Lower leg skin (tissue), 4 donors: Measurements from ENCODE around the gene TPBGL. TPM values are rescaled to one million over a fixed set of nuclear protein-coding genes. Genes with fewer than 3 reads are reported as not detected.
"Not testable (repeated sequence)": the region's sequence is repeated elsewhere in the genome, so short reads cannot be mapped to it uniquely, and the experiment has no call there.

ENCODE experiments used
- DNase-seq, 2 donors: peaks; one replicate each; pipeline ENCODE4 v3.0.0-alpha.2; 2019; ENCODE audit warnings: low spot score in 2 of 2
- H3K4me3 ChIP-seq: fragments of 200-600 bp; sonication (generic); 2 replicates; pipeline ENCODE4 v1.5.1; 2017; ENCODE audit warnings: mild to moderate bottlenecking, low read depth; ENCODE audit not compliant: poor library complexity, severe bottlenecking
- POLR2A ChIP-seq, 2 donors: fragments of 450-650 bp; IDR thresholded peaks; one replicate each; pipeline ENCODE4 v1.6.1; 2016 to 2017; ENCODE audit warnings: antibody characterized with exemption in 2 of 2, mild to moderate bottlenecking in 1 of 2, moderate library complexity in 1 of 2
- WGBS, 2 donors: methylation state at CpG; one replicate each; pipeline ENCODE4 v1.1.5; 2018; 5-methylcytosine and 5-hydroxymethylcytosine counted together
- intact Hi-C: fragments of 100-400 bp; cut with DNase I; formaldehyde crosslinking; loops from one replicate; pipeline ENCODE4 v1.15.0; 2023; ENCODE audit warnings: low total_unique reads
- total RNA-seq, 4 donors: library from RNA; depleted of rRNA; stranded (reverse); fragments of >200 nt; gene quantifications; one replicate each; pipeline ENCODE4 v1.1.0, GENCODE V29; 2016
- TF ChIP-seq, protein P1 (sequence below), 3 donors: fragments of 450-650 bp; IDR thresholded peaks; one replicate each; pipeline ENCODE4 v1.5.1; 2016; ENCODE audit warnings: antibody characterized with exemption in 3 of 3, mild to moderate bottlenecking in 3 of 3, moderate library complexity in 2 of 3

The TPBGL gene
- total RNA-seq, 4 donors from 2014 or later: 0.13 to 0.84 TPM; not detected in 2

DNA sequence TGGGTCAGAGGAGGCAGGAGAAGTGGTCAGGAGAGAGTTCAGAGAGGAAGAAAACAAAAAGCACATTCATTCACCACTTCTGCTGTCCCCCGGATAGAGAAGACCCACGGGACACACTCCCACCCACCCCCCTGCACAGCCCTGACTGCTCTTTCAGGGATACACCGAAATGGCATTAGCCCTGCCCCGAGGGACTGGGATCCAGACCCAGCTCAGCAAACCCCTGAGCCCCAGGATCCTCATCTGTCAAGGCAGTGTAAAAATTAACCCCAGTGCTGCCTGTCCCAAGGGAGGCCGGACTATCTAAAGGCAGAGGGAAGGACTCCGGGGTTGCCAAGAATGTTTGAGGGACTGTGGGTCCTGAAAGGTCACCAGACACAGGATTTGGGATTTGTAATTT is 31.2 kb downstream of the TPBGL start:
- WGBS, 2 donors: 72 to 74% methylated on average over 6 of the region's 6 CpGs
- H3K4me3 ChIP-seq: no peak overlapping the region
- TF ChIP-seq, protein P1, sequence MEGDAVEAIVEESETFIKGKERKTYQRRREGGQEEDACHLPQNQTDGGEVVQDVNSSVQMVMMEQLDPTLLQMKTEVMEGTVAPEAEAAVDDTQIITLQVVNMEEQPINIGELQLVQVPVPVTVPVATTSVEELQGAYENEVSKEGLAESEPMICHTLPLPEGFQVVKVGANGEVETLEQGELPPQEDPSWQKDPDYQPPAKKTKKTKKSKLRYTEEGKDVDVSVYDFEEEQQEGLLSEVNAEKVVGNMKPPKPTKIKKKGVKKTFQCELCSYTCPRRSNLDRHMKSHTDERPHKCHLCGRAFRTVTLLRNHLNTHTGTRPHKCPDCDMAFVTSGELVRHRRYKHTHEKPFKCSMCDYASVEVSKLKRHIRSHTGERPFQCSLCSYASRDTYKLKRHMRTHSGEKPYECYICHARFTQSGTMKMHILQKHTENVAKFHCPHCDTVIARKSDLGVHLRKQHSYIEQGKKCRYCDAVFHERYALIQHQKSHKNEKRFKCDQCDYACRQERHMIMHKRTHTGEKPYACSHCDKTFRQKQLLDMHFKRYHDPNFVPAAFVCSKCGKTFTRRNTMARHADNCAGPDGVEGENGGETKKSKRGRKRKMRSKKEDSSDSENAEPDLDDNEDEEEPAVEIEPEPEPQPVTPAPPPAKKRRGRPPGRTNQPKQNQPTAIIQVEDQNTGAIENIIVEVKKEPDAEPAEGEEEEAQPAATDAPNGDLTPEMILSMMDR (IDR thresholded peaks at IDR 0.05): no peak
- TF ChIP-seq POLR2A (IDR thresholded peaks at IDR 0.05): no peak
- intact Hi-C loops: no loop called here
- peak in 1 of 2 donors; percentile 28 for DNase-seq

GRCh38 chr11:75272391-75272790 is 31.8 kb downstream of the TPBGL start:
- DNase-seq: peak in 1 of 2 donors; percentile 67
- intact Hi-C loops: no loop called here
- TF ChIP-seq, protein P1 (IDR thresholded peaks at IDR 0.05): no peak
- no peak for TF ChIP-seq POLR2A (IDR thresholded peaks at IDR 0.05)
- WGBS, 2 donors: 93 to 98% methylated on average over 5 of the region's 5 CpGs
- no peak overlapping the region for H3K4me3 ChIP-seq

GRCh38 chr11:75272821-75273301 is 32.3 kb downstream of the TPBGL start:
- intact Hi-C loops: no loop called here
- 87 to 88% methylated on average over 9 to 10 of the region's 12 CpGs for WGBS, 2 donors
- TF ChIP-seq POLR2A (IDR thresholded peaks at IDR 0.05): no peak
- TF ChIP-seq, protein P1 (IDR thresholded peaks at IDR 0.05): no peak
- peak in 1 of 2 donors; percentile 77 for DNase-seq
- H3K4me3 ChIP-seq: no peak overlapping the region

GRCh38 chr11:75273411-75274391 is 33.1 kb downstream of the TPBGL start:
- DNase-seq: peak in 1 of 2 donors; percentile 68
- 93% methylated on average over 13 to 15 of the region's 15 CpGs for WGBS, 2 donors
- no peak overlapping the region for H3K4me3 ChIP-seq
- intact Hi-C loops: no loop called here
- TF ChIP-seq POLR2A (IDR thresholded peaks at IDR 0.05): no peak
- TF ChIP-seq, protein P1 (IDR thresholded peaks at IDR 0.05): no peak

DNA sequence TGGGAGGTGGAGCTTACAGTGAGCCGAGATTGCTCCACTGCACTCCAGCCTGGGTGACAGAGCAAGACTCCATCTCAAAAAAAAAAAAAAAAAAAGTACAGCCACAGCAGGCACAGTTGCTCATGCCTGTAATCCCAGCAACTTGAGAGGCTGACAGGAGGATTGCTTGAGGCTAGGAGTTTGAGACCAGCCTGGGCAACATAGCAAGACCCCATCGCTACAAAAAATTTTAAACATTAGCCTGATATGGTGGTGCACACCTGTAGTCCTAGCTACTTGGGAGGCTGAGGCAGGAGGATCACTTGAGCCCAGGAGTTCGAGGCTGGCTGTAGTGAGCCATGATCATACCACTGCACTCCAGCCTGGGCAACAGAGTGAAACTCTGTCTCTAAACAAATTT is 34.1 kb downstream of the TPBGL start:
- 81 to 90% methylated on average over 3 of the region's 3 CpGs for WGBS, 2 donors
- H3K4me3 ChIP-seq: not testable (repeated sequence)
- peak in 1 of 2 donors; percentile 39 for DNase-seq
- intact Hi-C loops: loop anchor here (5.0 kb wide), 1 partner anchor 113 kb away; no protein-coding TSS in a partner anchor

GRCh38 chr11:75275581-75275980 is 35.0 kb downstream of the TPBGL start:
- DNase-seq: peak; percentile 47 to 87
- WGBS, 2 donors: 70 to 74% methylated on average over 6 of the region's 6 CpGs
- intact Hi-C loops: loop anchor here (5.0 kb wide), 1 partner anchor 112 kb away; no protein-coding TSS in a partner anchor
- no peak for TF ChIP-seq POLR2A (IDR thresholded peaks at IDR 0.05)
- TF ChIP-seq, protein P1 (IDR thresholded peaks at IDR 0.05): no peak
- no peak overlapping the region for H3K4me3 ChIP-seq
